ENCODE results near the gene INPP4B.

Gene INPP4B

GRCh38 chr4:142540483-142540804 lies 305.7 kb downstream of the INPP4B start:
- no peak overlapping the region for H3K4me3 ChIP-seq (ENCODE audit: low read length)
- DNase-seq (ENCODE audit: low read depth), result no peak
- TF ChIP-seq CTCF (conservative IDR thresholded peaks at IDR 0.05; ENCODE audit: low read length), result no peak

- no peak overlapping the region for H3K4me3 ChIP-seq (ENCODE audit: low read length)
- no peak for TF ChIP-seq CTCF (conservative IDR thresholded peaks at IDR 0.05; ENCODE audit: low read length)
- no peak for DNase-seq (ENCODE audit: low read depth)
Measured at GRCh38 chr4:142539796-142540482, 306.2 kb downstream of the INPP4B start.

GRCh38 chr4:142535009-142535408 lies 311.1 kb downstream of the INPP4B start:
- no peak overlapping the region for H3K4me3 ChIP-seq (ENCODE audit: low read length)
- no peak for DNase-seq (ENCODE audit: low read depth)
- no peak for TF ChIP-seq CTCF (conservative IDR thresholded peaks at IDR 0.05; ENCODE audit: low read length)

GRCh38 chr4:142532054-142532453 lies 314.0 kb downstream of the INPP4B start:
- H3K4me3 ChIP-seq (ENCODE audit: low read length), result no peak overlapping the region
- TF ChIP-seq CTCF (conservative IDR thresholded peaks at IDR 0.05; ENCODE audit: low read length), result no peak
- DNase-seq (ENCODE audit: low read depth), result no peak

- H3K4me3 ChIP-seq (ENCODE audit: low read length), result no peak overlapping the region
- TF ChIP-seq CTCF (conservative IDR thresholded peaks at IDR 0.05; ENCODE audit: low read length), result no peak
- no peak for DNase-seq (ENCODE audit: low read depth)
Measured at GRCh38 chr4:142530728-142531127, 315.4 kb downstream of the INPP4B start.

- H3K4me3 ChIP-seq (ENCODE audit: low read length), result no peak overlapping the region
- no peak for TF ChIP-seq CTCF (conservative IDR thresholded peaks at IDR 0.05; ENCODE audit: low read length)
Measured at GRCh38 chr4:142528433-142528832, 317.7 kb downstream of the INPP4B start.

GRCh38 chr4:142523111-142523510 lies 323.0 kb downstream of the INPP4B start:
- no peak for TF ChIP-seq CTCF (conservative IDR thresholded peaks at IDR 0.05; ENCODE audit: low read length)
- no peak for DNase-seq (ENCODE audit: low read depth)
- no peak overlapping the region for H3K4me3 ChIP-seq (ENCODE audit: low read length)

More at GRCh38 chr4:142528433-142528832, 317.7 kb downstream of the INPP4B start:
- no peak for DNase-seq (ENCODE audit: low read depth)
